HCT116 (cell line): ENCODE results near the gene PRND. TPM values are rescaled to one million over a fixed set of nuclear protein-coding genes. Genes with fewer than 3 reads are reported as not detected.

Experiments used
- ATAC-seq: fragments of 200-7000 bp; cut with Tn5 transposase; 2 replicates; pipeline ENCODE4 v1.9.1; 2020; ENCODE audit warnings: mild to moderate bottlenecking, moderate library complexity
- BruUV-seq: library from RNA; stranded (reverse); fragments of 400-500 nt; replicated peaks from 2 replicates; lab custom pipeline; 2021; lab: Mats Ljungman, UMichigan
- CTCF ChIA-PET: fragments of 300-600 bp; sonication (Branson Sonifier 250); formaldehyde crosslinking; loops from one replicate; lab custom pipeline; 2021; ENCODE audit warnings: antibody characterized with exemption; lab: Charles Lee
- POLR2A ChIA-PET: fragments of 300-600, 350-600 bp; sonication (Branson Sonifier 250); formaldehyde crosslinking; loops from one replicate; lab custom pipeline; 2021; ENCODE audit warnings: antibody characterized with exemption; lab: Charles Lee
- RAD21 ChIA-PET, 2 experiments: fragments of 300-600 bp; sonication (Branson Sonifier 250); formaldehyde crosslinking; loops; one replicate each; lab custom pipeline; 2023; ENCODE audit warnings: low total read pairs in 2 of 2; ENCODE audit not compliant: uncharacterized antibody in 2 of 2, unreplicated experiment in 2 of 2, low non-redundant PET in 1 of 2; lab: Charles Lee
- DNase-seq: peaks from one replicate; pipeline ENCODE4 v3.0.0-alpha.2; 2010; ENCODE audit warnings: low read depth, low spot score
- H2AFZ ChIP-seq: fragments of 200-600 bp; shearing (Covaris generic), sonication (generic); 2 replicates; pipeline ENCODE4 v1.6.1; 2017; ENCODE audit warnings: low read depth, mixed run types, mixed read lengths, antibody characterized with exemption, low read length; ENCODE audit not compliant: poor library complexity, severe bottlenecking
- H3K27ac ChIP-seq: 2 replicates; pipeline ENCODE4 v1.5.1; 2012; ENCODE audit warnings: low read depth, low read length
- H3K27me3 ChIP-seq: fragments of 200-600 bp; sonication (generic); 2 replicates; pipeline ENCODE4 v1.6.1; 2016; ENCODE audit warnings: mixed run types, low read length, mixed read lengths; ENCODE audit not compliant: insufficient read depth
- H3K36me3 ChIP-seq, 2 experiments: fragments of 200-500 bp in 1 of 2; fragments of 200-600 bp in 1 of 2; sonication (Bioruptor generic) in 1 of 2; sonication (generic) in 1 of 2; 2 replicates each; pipeline versions ENCODE4 v1.5.1 to v1.6.1; 2014 to 2016; ENCODE audit warnings: low read length in 2 of 2, inconsistent platforms in 1 of 2, mixed read lengths in 1 of 2, mixed run types in 1 of 2; ENCODE audit not compliant: insufficient read depth in 2 of 2, control insufficient read depth in 1 of 2
- H3K4me1 ChIP-seq, 2 experiments: fragments of 200-600 bp in 1 of 2; sonication (generic) in 1 of 2; 2 replicates each; pipeline versions ENCODE4 v1.5.1 to v1.6.1; 2012 to 2017; ENCODE audit warnings: low read length in 2 of 2, inconsistent platforms in 1 of 2, mild to moderate bottlenecking in 1 of 2, mixed read lengths in 1 of 2, mixed run types in 1 of 2, moderate library complexity in 1 of 2; ENCODE audit not compliant: insufficient read depth in 2 of 2, control insufficient read depth in 1 of 2
- H3K4me2 ChIP-seq: fragments of 200-600 bp; sonication (generic); 2 replicates; pipeline ENCODE4 v1.6.1; 2017; ENCODE audit warnings: mixed run types, low read length, mixed read lengths
- H3K4me3 ChIP-seq, 2 experiments: fragments of 200-600 bp in 1 of 2; sonication (generic) in 1 of 2; replicated peaks in 1 of 2; 2 replicates each; pipeline ENCODE4 v1.5.1; 2011 to 2016; ENCODE audit warnings: low read length in 2 of 2, control low read depth in 1 of 2, low read depth in 1 of 2, mild to moderate bottlenecking in 1 of 2, mixed read lengths in 1 of 2, mixed run types in 1 of 2
- H3K79me2 ChIP-seq: fragments of 200-600 bp; sonication (generic); 2 replicates; pipeline ENCODE4 v1.6.1; 2017; ENCODE audit warnings: mild to moderate bottlenecking, mixed run types, low read length, moderate library complexity, mixed read lengths; ENCODE audit not compliant: insufficient read depth
- H3K9ac ChIP-seq: fragments of 200-600 bp; sonication (generic); 2 replicates; pipeline ENCODE4 v1.6.1; 2016; ENCODE audit warnings: low read length, mixed read lengths
- H3K9me2 ChIP-seq: fragments of 200-600 bp; sonication (generic), shearing (Covaris generic); 2 replicates; pipeline ENCODE4 v1.6.1; 2017; ENCODE audit warnings: mixed run types, mild to moderate bottlenecking, moderate library complexity; ENCODE audit not compliant: insufficient read depth
- H3K9me3 ChIP-seq, 2 experiments: fragments of 200-500 bp in 1 of 2; fragments of 200-600 bp in 1 of 2; sonication (Bioruptor generic) in 1 of 2; sonication (generic) in 1 of 2; 2 replicates each; pipeline ENCODE4 v1.6.1; 2014 to 2017; ENCODE audit warnings: low read length in 2 of 2, mixed read lengths in 2 of 2, inconsistent platforms in 1 of 2, low read depth in 1 of 2, mild to moderate bottlenecking in 1 of 2, mixed run types in 1 of 2, moderate library complexity in 1 of 2; ENCODE audit not compliant: control insufficient read depth in 1 of 2, insufficient read depth in 1 of 2
- H4K20me1 ChIP-seq: fragments of 200-600 bp; sonication (generic), shearing (Covaris generic); 2 replicates; pipeline ENCODE4 v1.6.1; 2017; ENCODE audit warnings: mixed run types, mild to moderate bottlenecking, moderate library complexity; ENCODE audit not compliant: insufficient read depth
- CBX3 ChIP-seq: IDR thresholded peaks from 2 replicates; pipeline ENCODE4 v1.6.1; 2012; ENCODE audit warnings: low read depth
- CEBPB ChIP-seq: IDR thresholded peaks from 2 replicates; pipeline ENCODE4 v1.6.1; 2012; ENCODE audit warnings: low read depth
- EZH2 ChIP-seq: fragments of 200-600 bp; sonication (generic); IDR thresholded peaks from 2 replicates; pipeline ENCODE4 v1.6.1; 2017; ENCODE audit warnings: antibody characterized with exemption, mixed run types
- EZH2phosphoT487 ChIP-seq: fragments of 200-600 bp; IDR thresholded peaks from 2 replicates; pipeline ENCODE4 v1.6.1; 2018; ENCODE audit warnings: antibody characterized with exemption, borderline replicate concordance
- JUND ChIP-seq: IDR thresholded peaks from 2 replicates; pipeline ENCODE4 v1.6.1; 2012
- MAX ChIP-seq: IDR thresholded peaks from 2 replicates; pipeline ENCODE4 v1.6.1; 2012
- POLR2A ChIP-seq: IDR thresholded peaks from 2 replicates; pipeline ENCODE4 v1.7.0; 2011; ENCODE audit warnings: borderline replicate concordance; ENCODE audit not compliant: insufficient read depth, insufficient read length; ENCODE audit errors: extremely low read depth
- RAD21 ChIP-seq: IDR thresholded peaks from 2 replicates; pipeline ENCODE4 v1.6.1; 2012; ENCODE audit warnings: low read depth, mild to moderate bottlenecking
- SIN3A ChIP-seq: IDR thresholded peaks from 2 replicates; pipeline ENCODE4 v1.6.1; 2012; ENCODE audit warnings: low read depth
- SRF ChIP-seq: IDR thresholded peaks from 2 replicates; pipeline ENCODE4 v1.6.1; 2012; ENCODE audit warnings: low read depth
- TCF7L2 ChIP-seq: IDR thresholded peaks from 2 replicates; pipeline ENCODE4 v1.7.0; 2011; ENCODE audit warnings: borderline replicate concordance, inconsistent platforms; ENCODE audit not compliant: insufficient read depth, insufficient read length; ENCODE audit errors: extremely low read depth
- YY1 ChIP-seq: IDR thresholded peaks from 2 replicates; pipeline ENCODE4 v1.6.1; 2011; ENCODE audit warnings: low read length, low read depth, moderate library complexity, mild to moderate bottlenecking; ENCODE audit not compliant: insufficient replicate concordance; ENCODE audit errors: extremely low read depth
- ZFX ChIP-seq: fragments of 450-650 bp; IDR thresholded peaks from 2 replicates; pipeline ENCODE4 v1.6.1; 2017
- ZNF274 ChIP-seq: fragments of 200-500 bp; sonication (Bioruptor generic); IDR thresholded peaks from 2 replicates; pipeline ENCODE4 v1.6.1; 2014; ENCODE audit warnings: mild to moderate bottlenecking, low read depth, low read length, inconsistent platforms
- intact Hi-C: fragments of 100-400 bp; cut with micrococcal nuclease; formaldehyde crosslinking; loops from 2 replicates; pipeline ENCODE4 v1.10.0; 2022
- total RNA-seq: library from RNA; stranded (reverse); gene quantifications from one replicate; pipeline ENCODE4 v1.2.1, GENCODE V29; 2021; ENCODE audit not compliant: unreplicated experiment
- TF ChIP-seq, protein P1 (sequence below): IDR thresholded peaks from 2 replicates; pipeline ENCODE4 v1.6.1; 2012; ENCODE audit warnings: low read depth
- TF ChIP-seq, protein P2 (sequence below): IDR thresholded peaks from 2 replicates; pipeline ENCODE4 v1.6.1; 2012

PRND gene
- total RNA-seq, 1 experiment from 2014 or later = not detected

- Histone ChIP-seq H3K27me3 (no peaks in the 10 kb centered on the region), H3K4me1 (no peaks in the 10 kb centered on the region), H4K20me1 (no peaks in the 10 kb centered on the region), H3K79me2 (no peaks in the 10 kb centered on the region), H3K9ac (no peak overlapping the region), H3K4me2 (no peak overlapping the region)
- ATAC-seq = no peak
- CTCF ChIA-PET = no interaction called here
- no peak for DNase-seq
- BruUV-seq = no TSS peak
- intact Hi-C loops = no loop called here
- TF ChIP-seq SIN3A = no peak
- no peak for TF ChIP-seq TCF7L2
- TF ChIP-seq ZFX = no peak
- no peak for TF ChIP-seq MAX
- TF ChIP-seq EZH2phosphoT487 = no peak
- no peak for TF ChIP-seq JUND
- TF ChIP-seq SRF = no peak
- TF ChIP-seq EZH2 = no peak
- no peak for TF ChIP-seq POLR2A
- TF ChIP-seq, protein P1, sequence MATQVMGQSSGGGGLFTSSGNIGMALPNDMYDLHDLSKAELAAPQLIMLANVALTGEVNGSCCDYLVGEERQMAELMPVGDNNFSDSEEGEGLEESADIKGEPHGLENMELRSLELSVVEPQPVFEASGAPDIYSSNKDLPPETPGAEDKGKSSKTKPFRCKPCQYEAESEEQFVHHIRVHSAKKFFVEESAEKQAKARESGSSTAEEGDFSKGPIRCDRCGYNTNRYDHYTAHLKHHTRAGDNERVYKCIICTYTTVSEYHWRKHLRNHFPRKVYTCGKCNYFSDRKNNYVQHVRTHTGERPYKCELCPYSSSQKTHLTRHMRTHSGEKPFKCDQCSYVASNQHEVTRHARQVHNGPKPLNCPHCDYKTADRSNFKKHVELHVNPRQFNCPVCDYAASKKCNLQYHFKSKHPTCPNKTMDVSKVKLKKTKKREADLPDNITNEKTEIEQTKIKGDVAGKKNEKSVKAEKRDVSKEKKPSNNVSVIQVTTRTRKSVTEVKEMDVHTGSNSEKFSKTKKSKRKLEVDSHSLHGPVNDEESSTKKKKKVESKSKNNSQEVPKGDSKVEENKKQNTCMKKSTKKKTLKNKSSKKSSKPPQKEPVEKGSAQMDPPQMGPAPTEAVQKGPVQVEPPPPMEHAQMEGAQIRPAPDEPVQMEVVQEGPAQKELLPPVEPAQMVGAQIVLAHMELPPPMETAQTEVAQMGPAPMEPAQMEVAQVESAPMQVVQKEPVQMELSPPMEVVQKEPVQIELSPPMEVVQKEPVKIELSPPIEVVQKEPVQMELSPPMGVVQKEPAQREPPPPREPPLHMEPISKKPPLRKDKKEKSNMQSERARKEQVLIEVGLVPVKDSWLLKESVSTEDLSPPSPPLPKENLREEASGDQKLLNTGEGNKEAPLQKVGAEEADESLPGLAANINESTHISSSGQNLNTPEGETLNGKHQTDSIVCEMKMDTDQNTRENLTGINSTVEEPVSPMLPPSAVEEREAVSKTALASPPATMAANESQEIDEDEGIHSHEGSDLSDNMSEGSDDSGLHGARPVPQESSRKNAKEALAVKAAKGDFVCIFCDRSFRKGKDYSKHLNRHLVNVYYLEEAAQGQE = no peak
- no peak for TF ChIP-seq CEBPB
- TF ChIP-seq CBX3 = no peak
- no peak for TF ChIP-seq RAD21
- no peak for TF ChIP-seq ZNF274
- no peak for TF ChIP-seq YY1
- TF ChIP-seq, protein P2, sequence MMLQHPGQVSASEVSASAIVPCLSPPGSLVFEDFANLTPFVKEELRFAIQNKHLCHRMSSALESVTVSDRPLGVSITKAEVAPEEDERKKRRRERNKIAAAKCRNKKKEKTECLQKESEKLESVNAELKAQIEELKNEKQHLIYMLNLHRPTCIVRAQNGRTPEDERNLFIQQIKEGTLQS = no peak
- TF ChIP-seq, all 23 proteins: peak for 0
- Histone ChIP-seq H2AFZ (no peak overlapping the region), H3K9me3 (peaks cover 2 to 5% of the 10 kb centered on the region in 2 experiments; a peak in 2 of 4 replicates), H3K36me3 (no peaks in the 10 kb centered on the region), H3K27ac (no peak overlapping the region), H3K9me2 (no peaks in the 10 kb centered on the region), H3K4me3 (no peak overlapping the region)
- RAD21 ChIA-PET = no interaction called here
- POLR2A ChIA-PET = no interaction called here
Observed at GRCh38 chr20:4766631-4767030, 44.9 kb downstream of the PRND start.
